ENCODE results near the gene RNF111. TPM values are rescaled to one million over a fixed set of nuclear protein-coding genes. Genes with fewer than 3 reads are reported as not detected.
"Not testable (repeated sequence)": the region's sequence is repeated elsewhere in the genome, so short reads cannot be mapped to it uniquely, and the experiment has no call there.

RNF111 gene
- total RNA-seq, 1 donor from 2014 or later, result 19.7 TPM

DNA sequence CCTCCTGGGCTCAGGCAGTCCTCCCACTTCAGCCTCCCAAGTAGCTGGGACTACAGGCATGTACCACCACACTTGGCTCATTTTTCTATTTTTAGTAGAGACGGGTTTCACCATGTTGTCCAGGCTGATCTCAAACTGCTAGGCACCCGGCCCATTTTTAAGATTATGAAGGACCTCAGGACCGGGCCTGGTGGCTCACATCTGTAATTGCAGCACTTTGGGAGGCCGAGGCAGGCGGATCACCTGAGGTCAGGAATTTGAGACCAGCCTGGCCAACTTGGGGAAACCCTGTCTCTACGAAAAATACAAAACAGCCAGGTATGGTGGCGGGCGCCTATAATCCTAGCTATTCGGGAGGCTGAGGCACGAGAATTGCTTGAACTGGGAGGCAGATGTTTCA, 12.8 kb downstream of the RNF111 start:
- DNase-seq (ENCODE audit: low spot score), result not testable (repeated sequence)

DNA sequence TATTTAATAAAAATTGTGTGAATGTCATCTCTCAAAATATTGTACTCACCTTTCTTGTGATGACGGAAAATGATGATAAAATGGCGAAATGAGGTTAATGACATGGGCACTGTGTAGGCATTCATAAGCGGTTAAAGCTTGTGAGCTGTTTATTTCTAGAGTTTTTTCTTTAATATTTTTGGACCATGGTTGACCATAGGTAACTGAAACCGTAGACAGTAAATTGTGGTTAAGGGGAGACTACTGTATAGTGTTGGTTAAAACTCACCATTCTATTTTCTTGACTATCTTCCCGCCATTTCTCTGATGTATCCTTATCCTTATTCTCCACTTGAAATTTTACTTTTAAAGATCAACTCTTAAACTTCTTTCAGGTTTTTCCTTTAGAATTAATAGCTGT, 14.5 kb downstream of the RNF111 start:
- DNase-seq (ENCODE audit: low spot score), result no peak

- no peak for DNase-seq (ENCODE audit: low spot score)
Measured at GRCh38 chr15:59002418-59002859, 15.0 kb downstream of the RNF111 start.

DNA sequence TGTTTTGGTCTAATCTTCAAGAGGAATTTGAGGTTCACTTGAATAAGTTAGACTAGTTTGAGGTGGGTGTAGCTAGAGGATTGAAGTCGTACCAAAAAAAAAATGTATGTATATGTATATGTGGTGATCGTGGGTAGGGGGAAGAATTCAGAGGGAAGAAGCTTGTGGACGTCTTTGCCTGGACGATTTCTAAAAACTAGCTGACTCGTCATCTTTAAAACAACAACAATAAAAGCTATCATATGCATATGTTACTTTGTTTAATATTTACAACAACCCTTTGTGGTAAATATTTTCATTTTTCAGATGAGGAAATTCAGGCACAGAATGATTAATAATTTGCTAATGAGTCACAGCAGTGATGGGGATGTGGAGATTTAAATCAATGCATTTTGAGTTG, 18.1 kb downstream of the RNF111 start:
- DNase-seq (ENCODE audit: low spot score), result no peak

DNA sequence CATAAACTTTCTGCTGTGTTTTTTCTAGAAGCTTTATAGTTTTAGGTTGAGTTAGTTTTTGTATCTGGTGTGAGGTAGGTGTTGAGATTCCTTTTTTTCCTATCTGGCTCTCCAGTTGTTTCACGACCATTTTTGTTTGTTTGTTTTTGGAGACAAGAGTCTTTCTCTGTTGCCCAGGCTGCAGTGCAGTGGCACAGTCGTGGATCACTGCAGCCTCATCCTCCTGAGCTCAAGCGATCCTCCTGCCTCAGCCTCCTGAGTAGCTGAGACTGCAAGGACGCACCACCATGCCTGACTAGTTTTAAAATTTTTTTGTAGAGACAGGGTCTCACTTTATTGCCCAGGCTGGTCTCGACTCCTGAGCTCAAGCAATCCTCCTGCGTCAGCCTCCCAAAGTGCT, 20.6 kb downstream of the RNF111 start:
- DNase-seq (ENCODE audit: low spot score), result no peak

- DNase-seq (ENCODE audit: low spot score), result no peak
Measured at GRCh38 chr15:59011262-59011952, 23.9 kb downstream of the RNF111 start.

DNA sequence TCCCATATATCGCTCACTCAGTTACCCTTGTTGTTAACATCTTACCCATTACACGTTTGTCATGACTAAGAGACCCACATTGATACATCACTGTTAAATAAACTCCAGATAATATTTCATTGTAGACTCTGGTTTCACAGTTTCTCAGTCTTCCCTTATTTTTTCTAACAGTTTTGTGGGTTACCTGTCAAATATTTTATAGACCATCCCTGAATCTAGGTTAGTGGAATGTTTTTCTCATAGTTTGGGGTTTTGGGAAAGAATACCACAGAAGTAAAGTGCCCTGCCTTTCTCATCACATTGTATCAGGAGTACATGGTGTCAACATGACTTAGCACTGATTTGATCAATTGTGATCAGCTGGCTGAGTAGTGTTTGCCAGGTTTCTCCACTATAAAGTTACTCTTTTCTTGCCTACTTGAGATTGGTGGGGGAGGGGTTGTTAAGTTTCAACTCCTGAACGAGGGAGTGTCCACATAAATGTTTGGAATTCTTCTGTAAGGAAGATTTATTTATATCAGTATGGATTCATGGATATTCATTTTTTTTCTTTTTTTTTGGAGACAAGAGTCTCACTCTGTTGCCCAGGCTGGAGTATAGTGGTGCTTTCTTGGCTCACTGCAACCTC, 25.9 kb downstream of the RNF111 start:
- no peak for DNase-seq (ENCODE audit: low spot score)

GRCh38 chr15:59014068-59014467, 26.6 kb downstream of the RNF111 start:
- DNase-seq (ENCODE audit: low spot score), result no peak

DNA sequence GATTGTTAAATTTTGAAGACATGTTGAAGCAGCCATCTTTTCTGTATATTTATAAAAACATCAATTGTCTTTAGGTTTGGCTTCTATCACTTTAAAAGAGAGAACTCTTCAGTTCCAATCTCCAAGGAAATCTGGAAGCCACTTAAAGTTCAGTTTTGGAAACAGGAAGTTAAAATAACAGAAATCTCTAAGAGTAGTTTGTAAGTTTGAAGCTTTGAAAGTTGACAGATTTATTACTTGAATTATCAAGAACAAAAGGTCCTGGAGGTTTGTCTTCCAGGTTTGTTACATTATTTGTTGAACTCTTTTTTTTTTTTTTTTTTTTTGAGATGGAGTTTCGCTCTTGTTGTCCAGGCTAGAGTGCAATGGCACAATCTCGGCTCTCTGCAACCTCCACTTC, 30.0 kb downstream of the RNF111 start:
- DNase-seq (ENCODE audit: low spot score), result no peak

DNA sequence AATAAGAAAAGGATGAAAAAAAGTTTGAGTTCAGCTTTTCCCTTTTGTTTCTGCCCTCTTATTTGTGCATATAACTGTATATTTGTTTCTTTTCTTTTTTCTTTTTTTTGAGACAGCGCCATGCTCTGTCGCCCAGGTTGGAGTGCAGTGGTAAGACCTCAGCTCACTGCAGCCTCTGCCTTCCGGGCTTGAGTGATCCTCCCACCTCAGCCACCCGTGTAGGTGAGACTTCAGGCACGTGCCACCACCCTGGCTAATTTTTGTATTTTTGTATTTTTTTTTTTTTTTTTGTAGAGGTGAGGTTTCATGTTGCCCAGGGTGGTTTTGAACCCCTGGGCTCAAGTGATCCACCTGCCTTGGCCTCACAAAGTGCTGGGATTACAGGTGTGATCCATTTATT, 31.4 kb downstream of the RNF111 start:
- no peak for DNase-seq (ENCODE audit: low spot score)

DNA sequence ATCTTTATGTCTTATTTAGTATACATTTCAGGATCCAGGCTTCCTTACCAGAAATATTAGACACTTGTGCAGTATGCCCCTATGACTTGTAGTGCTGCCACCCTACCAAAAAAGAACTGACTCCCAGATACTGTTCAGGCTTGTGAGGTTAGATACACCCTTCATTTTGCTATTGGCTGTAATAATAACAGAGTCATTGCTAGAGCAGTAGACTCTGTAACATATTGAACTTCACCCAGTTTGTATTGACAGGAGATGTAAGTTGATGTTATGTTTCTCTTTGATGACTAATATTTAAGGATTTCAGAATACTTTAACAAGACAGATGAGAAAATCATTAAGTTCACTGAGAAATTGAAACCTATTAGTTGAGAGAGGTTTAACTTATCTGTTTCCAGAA, 32.9 kb downstream of the RNF111 start:
- no peak for DNase-seq (ENCODE audit: low spot score)

DNA sequence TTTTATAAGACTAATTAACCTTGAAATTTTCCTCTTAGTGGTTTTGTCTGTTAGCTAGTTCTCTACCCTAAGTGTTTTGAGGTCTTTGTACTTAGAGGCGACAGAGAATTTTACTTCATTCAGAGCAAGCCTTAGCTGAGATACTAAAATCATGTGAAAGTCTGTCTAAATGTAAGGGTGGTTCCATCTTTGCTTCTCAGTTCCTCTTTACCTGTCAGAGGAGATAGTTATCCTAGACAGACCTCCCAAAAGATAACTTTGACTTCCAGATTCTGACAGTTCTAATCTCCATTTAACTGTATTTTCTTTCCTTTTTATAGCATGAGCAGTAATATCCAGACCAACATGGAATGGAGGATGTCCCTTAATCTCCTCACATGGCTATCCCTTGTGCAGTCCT, 34.7 kb downstream of the RNF111 start:
- DNase-seq (ENCODE audit: low spot score), result no peak

DNA sequence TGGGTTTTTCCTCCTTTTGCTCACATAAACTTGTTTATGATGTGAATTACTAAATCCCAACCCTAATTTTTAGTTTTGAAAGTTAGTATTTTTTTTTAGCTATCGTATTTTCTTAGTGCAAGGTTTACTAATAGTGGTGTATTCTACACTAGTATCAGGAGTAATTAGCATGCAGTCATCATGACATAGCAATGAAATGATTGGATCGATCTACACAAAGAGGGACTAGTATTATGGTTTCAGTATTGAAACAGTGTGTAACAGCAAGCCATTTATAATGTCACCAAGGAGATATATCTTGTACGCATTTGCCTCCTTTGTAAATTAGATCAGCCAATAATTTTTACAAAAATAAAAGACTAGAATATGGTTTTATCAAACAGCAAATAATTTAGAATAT, 38.7 kb downstream of the RNF111 start:
- DNase-seq (ENCODE audit: low spot score), result no peak

- DNase-seq (ENCODE audit: low spot score), result no peak
Measured at GRCh38 chr15:59028387-59028955, 41.0 kb downstream of the RNF111 start.

DNA sequence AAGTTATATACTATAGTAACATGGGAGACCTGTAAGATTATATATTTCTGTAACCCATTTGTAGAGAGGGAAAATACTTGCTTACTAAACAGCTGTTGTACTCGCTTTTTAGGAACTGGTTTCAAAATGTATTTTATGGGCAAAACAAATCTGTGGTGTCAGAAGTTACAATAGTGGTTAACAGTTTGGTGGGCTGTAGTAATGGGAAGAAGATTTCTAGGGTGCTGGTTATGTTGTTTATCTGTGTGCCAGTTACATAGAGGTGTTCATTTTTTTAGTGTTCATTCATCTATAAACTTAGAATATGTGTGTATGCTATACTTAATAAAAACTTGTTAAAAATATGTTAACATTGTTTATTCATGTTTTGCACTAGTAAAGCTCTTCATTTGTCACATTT, 42.1 kb downstream of the RNF111 start:
- DNase-seq (ENCODE audit: low spot score), result no peak

GRCh38 chr15:59035201-59035600, 47.7 kb downstream of the RNF111 start:
- no peak for DNase-seq (ENCODE audit: low spot score)

DNA sequence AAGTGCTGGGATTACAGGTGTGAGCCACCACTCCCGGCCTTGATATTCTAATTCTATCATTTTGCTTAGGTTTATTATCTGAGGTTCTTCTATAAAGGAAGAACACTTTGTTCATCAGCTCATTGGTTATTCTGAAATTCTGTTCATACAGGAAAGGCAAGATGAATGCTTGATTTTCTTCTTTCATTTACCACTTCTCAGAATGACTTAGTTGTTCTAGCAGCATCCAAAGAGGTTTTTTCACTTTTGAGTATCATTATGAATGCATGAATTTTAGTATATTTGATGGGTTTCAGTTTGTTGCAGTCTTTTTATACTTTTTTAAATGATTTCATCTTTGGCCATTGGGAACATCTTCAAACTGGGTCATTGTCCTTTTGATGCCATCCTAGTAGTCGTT, 51.8 kb downstream of the RNF111 start:
- DNase-seq (ENCODE audit: low spot score), result no peak

DNA sequence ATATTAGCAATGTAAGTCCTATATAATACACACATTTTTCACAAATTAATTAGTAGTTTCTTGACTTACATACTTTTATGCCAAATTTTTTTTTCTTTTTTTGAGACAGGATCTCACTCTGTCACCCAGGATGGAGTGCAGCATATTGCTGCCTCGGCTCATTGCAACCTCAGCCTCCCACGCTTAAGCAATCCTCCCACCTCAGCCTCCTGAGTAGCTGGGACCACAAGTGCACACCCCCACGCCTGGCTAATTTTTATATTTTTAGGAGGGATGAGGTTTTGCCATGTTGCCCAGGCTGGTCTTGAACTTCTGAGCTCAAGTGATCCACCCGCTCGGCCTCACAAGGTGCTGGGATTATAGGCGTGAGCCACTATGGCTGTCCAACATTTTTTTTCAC, 54.6 kb downstream of the RNF111 start:
- no peak for DNase-seq (ENCODE audit: low spot score)

- DNase-seq (ENCODE audit: low spot score), result no peak
Measured at GRCh38 chr15:59048897-59049296, 61.4 kb downstream of the RNF111 start.

DNA sequence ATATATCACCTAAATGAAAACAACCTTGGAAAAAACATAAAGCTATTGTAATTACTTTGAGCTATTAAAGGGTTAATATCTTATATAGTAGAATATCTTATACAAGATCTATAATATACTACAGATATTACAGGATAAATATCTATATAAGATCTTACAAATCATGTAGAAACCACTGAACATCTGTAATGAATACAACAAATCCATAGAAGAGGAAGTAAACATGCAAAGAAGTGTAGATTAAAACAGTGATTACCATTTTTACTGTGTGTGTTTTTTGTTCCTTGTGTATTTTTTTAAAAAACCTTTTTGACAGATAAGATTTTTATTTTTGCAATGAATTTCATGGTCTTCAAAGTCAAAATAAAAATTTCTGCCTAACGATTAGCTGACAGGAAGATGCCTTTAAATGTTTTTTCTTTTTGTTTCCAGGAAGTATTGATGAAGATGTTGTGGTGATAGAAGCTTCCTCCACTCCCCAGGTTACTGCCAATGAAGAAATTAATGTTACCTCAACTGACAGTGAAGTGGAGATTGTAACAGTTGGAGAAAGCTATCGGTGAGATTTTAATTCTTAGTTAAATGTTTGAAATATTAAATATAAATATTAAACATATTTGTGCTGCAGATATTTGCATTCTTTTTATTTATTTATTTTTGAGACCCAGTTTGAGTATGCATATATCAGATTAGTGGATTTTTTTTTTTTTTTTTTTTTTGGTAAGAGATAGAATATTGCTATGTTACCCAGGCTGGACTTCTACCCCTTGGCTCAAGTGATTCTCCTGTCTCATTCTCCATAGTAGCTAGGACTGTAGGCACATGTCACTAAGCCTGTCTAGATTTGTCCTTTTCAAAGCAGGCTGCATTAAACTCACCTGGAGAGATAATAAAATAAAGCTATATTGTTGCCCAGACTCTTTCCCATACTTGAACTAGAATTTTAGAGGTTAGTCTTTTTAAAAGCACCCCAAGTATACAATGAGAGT, 64.7 kb downstream of the RNF111 start:
- no peak for DNase-seq (ENCODE audit: low spot score)

DNA sequence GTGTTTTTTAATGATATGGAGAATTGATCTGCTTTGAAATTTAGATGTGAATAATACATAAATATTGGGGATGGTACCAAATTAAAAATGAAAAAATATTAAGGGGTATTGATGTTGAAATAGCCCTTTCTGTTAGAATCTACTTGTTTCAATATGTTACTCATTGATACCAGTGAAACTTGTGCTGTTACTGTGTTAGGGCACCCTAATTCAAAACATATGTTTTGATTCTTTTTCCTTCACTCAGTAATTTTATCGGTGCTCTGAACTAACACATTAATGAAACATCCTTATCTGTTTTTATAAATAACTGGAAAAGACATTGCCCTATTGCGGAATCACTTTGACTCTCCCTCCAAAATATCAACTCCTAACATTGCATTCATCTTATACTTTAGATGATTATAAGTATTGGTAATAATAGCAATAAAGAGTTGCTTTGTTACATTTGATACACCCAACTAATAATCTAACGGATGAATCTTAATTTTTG, 65.5 kb downstream of the RNF111 start:
- no peak for DNase-seq (ENCODE audit: low spot score)

GRCh38 chr15:59053482-59053881, 66.0 kb downstream of the RNF111 start:
- no peak for DNase-seq (ENCODE audit: low spot score)
